Adrenal gland (tissue), 12 donors: ENCODE measurements around the gene MYADM. TPM values are rescaled to one million over a fixed set of nuclear protein-coding genes. Genes with fewer than 3 reads are reported as not detected.

Experiments
- DNase-seq, 7 donors: peaks; one replicate each; pipeline ENCODE4 v3.0.0-alpha.2; 2019 to 2020
- H3K27ac ChIP-seq, 5 donors: fragments of 200-600 bp; sonication (generic) in 4 of 5; 1 replicate in 3 of 5; 2 replicates in 2 of 5; pipeline versions ENCODE4 v1.5.1 to v1.8.0; 2016 to 2020; ENCODE audit warnings: mild to moderate bottlenecking in 1 of 5
- H3K27me3 ChIP-seq: fragments of 200-600 bp; 2 replicates; pipeline ENCODE4 v1.8.0; 2021
- H3K36me3 ChIP-seq, 2 donors: fragments of 200-600 bp; replicated peaks in 1 of 2; 1 replicate in 1 of 2; 2 replicates in 1 of 2; pipeline versions ENCODE4 v1.5.1 to v1.8.0; 2018 to 2022
- H3K4me1 ChIP-seq, 2 donors: fragments of 200-600 bp; replicated peaks in 1 of 2; 1 replicate in 1 of 2; 2 replicates in 1 of 2; pipeline versions ENCODE4 v1.5.1 to v1.8.0; 2018 to 2021
- H3K4me3 ChIP-seq, 4 donors: fragments of 200-600 bp; sonication (generic) in 3 of 4; one replicate each; pipeline ENCODE4 v1.5.1; 2016 to 2018
- H3K9me3 ChIP-seq, 3 donors: fragments of 200-600 bp; sonication (generic) in 1 of 3; replicated peaks in 1 of 3; 1 replicate in 2 of 3; 2 replicates in 1 of 3; pipeline versions ENCODE4 v1.5.1 to v1.8.0; 2016 to 2021
- POLR2A ChIP-seq, 2 donors: fragments of 450-650 bp; IDR thresholded peaks; one replicate each; pipeline ENCODE4 v1.6.1; 2017; ENCODE audit warnings: antibody characterized with exemption in 2 of 2, mild to moderate bottlenecking in 2 of 2, moderate library complexity in 1 of 2
- WGBS, 4 donors: extraction: QIAGEN DNeasy Blood & Tissue Kit in 2 of 4; methylation state at CpG; one replicate each; pipeline versions ENCODE4 v1.1.5 to v1.1.7; 2013 to 2017; 5-methylcytosine and 5-hydroxymethylcytosine counted together
- intact Hi-C, 2 donors: fragments of 100-400 bp; cut with DNase I; formaldehyde crosslinking; loops; one replicate each; pipeline versions ENCODE4 v1.14.1 to v1.15.0; 2022 to 2023
- polyA plus RNA-seq, 3 donors: library from polyadenylated mRNA; stranded (reverse); fragments of 200-250 nt in 2 of 3; fragments of 350-450 nt in 1 of 3; fragmentation: Illumina TruSeq in 1 of 3; extraction: RNeasy Lipid Tissue Mini Kit (QIAGEN cat#74804) in 1 of 3; gene quantifications; one replicate each; pipeline ENCODE4 v1.2.3, GENCODE V29; 2013 to 2014
- total RNA-seq, 9 donors: library from RNA; depleted of rRNA in 4 of 9; stranded (reverse); fragments of >200 nt in 4 of 9; fragments of 120-200 nt in 1 of 9; fragmentation: NEBNext Ultra II Directional in 1 of 9; extraction: Animal tissue kit (Norgen Biotek cat#: 25700) in 1 of 9; gene quantifications; one replicate each; pipeline versions ENCODE4 v1.1.0 to v1.2.4, GENCODE V29; 2013 to 2023
- TF ChIP-seq, protein P1 (sequence below), 6 experiments: fragments of 450-650 bp in 4 of 6; fragments of 200-600 bp in 2 of 6; sonication (generic) in 1 of 6; IDR thresholded peaks; 1 replicate in 5 of 6; 2 replicates in 1 of 6; pipeline versions ENCODE4 v1.5.1 to v1.8.0; 2016 to 2021; ENCODE audit warnings: antibody characterized with exemption in 6 of 6, mild to moderate bottlenecking in 2 of 6, moderate library complexity in 1 of 6
- donor health status: healthy with polysubstance abuse.
- donor health status: Bipolar disorder and iron deficiency.
- donor health status: DM: yes; HTN: yes; CAD: no.
- donor health status: DM: no; HTN: no; CAD: no.
- donor health status: DM: no; HTN: no; CAD: no.
- donor health status: DM: yes; HTN: yes; CAD: no.

The MYADM gene
- total and polyA plus RNA-seq, 12 donors = 6.5 to 74.0 (median 38.1) TPM

DNA sequence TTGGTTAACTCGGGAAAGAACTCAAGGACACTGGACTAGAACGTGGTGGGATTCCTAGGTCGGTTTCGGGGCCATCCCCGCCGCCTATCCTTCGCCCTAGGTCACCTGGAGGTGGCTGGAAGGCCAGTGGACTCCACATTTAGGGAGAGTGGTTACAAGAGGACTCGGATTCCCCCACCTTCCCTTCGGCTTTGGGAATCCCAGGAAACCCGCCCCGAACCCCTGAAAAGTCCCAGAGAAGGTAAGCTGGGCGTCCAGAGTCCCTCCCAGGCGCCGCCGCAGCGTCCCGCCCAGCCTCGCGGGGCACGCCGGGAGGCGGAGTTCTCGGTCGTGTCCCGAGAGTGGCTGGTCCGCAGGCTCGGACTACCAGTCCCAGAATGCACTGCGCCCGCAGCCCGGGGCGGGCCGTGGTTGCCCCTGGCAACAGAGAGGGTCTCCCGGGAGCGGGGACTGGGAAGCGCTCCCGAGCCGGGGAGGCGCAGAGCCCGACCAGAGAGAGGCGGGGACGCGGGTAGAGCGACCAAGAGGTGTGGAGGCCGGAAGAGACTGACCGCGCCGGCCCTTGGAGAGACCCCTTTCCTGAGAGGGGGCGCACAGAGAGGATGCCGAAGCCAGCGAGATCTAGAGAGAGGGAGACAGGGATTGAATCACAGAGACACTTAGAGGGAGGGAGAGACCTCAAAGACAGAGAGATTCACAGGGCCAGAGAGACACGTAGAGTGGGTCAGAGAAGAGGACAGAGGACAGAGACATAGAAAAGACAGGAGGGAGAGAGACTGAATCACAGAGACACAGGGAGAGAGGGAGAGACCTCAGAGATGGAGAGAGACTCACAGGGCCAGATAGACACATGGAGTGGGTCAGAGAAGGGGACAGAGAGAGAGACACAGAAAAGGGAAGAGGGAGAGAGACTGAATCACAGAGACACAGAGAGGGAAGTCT lies 11.7 kb downstream of the MYADM start:
- intact Hi-C loops = no loop called here
- H3K4me1 ChIP-seq = peaks cover 0 to 17% of the 10 kb centered on the region in 2 donors
- H3K36me3 ChIP-seq = peaks cover 0 to 1% of the 10 kb centered on the region in 2 donors
- no peak overlapping the region for H3K27ac ChIP-seq
- H3K9me3 ChIP-seq = no peaks in the 10 kb centered on the region
- WGBS, 4 donors = 0 to 2% (median 1%) methylated on average over 16 to 51 of the region's 51 CpGs
- DNase-seq = peak; percentile 73 to 92 (median 80)
- H3K4me3 ChIP-seq = peak overlapping the region in 2 of 4 donors; percentile 53 to 61
- TF ChIP-seq POLR2A (IDR thresholded peaks at IDR 0.05) = no peak
- TF ChIP-seq, protein P1, sequence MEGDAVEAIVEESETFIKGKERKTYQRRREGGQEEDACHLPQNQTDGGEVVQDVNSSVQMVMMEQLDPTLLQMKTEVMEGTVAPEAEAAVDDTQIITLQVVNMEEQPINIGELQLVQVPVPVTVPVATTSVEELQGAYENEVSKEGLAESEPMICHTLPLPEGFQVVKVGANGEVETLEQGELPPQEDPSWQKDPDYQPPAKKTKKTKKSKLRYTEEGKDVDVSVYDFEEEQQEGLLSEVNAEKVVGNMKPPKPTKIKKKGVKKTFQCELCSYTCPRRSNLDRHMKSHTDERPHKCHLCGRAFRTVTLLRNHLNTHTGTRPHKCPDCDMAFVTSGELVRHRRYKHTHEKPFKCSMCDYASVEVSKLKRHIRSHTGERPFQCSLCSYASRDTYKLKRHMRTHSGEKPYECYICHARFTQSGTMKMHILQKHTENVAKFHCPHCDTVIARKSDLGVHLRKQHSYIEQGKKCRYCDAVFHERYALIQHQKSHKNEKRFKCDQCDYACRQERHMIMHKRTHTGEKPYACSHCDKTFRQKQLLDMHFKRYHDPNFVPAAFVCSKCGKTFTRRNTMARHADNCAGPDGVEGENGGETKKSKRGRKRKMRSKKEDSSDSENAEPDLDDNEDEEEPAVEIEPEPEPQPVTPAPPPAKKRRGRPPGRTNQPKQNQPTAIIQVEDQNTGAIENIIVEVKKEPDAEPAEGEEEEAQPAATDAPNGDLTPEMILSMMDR (IDR thresholded peaks at IDR 0.05) = no peak
- peaks cover 22% of the 10 kb centered on the region for H3K27me3 ChIP-seq

DNA sequence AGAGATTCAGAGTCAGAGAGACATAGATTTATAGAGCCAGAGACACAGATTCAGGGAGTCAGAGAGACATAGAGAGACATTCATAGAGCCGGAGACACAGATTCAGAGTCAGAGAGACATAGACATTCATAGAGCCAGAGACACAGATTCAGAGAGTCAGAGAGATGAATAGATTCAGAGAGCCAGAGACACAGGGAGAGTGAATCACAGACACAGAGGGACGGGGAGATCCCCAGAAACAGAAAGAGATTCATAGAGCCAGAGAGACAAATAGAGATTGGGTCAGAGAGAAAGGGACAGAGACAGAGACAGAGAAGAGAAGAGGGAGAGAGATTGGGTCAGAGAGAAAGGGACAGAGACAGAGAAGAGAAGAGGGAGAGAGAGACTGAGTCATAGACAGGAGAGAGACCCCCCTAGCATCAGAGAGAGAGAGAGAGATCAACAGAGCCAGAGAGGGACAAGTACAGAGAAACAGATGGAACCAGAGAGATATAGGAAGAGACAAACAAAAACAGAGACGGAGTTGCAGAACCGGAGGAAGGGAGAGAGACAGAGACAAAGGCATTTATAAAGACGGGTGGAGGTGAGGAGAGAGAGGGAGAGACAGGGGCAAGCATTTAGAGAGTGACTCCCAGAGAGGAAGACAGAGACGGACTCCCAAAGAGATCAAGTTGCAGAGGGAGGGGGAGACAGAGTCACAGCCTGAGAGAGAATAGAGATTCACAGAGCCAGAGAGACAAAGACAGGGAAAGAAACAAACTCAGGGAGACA lies 13.2 kb downstream of the MYADM start:
- Histone ChIP-seq H3K4me3 (no peak overlapping the region), H3K27ac (no peak overlapping the region), H3K36me3 (no peaks in the 10 kb centered on the region), H3K4me1 (peaks cover 0 to 17% of the 10 kb centered on the region in 2 donors), H3K9me3 (no peaks in the 10 kb centered on the region), H3K27me3 (peaks cover 22% of the 10 kb centered on the region)
- intact Hi-C loops = no loop called here
- TF ChIP-seq, protein P1 (IDR thresholded peaks at IDR 0.05) = no peak
- no peak for TF ChIP-seq POLR2A (IDR thresholded peaks at IDR 0.05)
- DNase-seq = no peak
- WGBS, 4 donors = 18 to 27% (median 24%) methylated on average over 5 to 6 of the region's 6 CpGs

DNA sequence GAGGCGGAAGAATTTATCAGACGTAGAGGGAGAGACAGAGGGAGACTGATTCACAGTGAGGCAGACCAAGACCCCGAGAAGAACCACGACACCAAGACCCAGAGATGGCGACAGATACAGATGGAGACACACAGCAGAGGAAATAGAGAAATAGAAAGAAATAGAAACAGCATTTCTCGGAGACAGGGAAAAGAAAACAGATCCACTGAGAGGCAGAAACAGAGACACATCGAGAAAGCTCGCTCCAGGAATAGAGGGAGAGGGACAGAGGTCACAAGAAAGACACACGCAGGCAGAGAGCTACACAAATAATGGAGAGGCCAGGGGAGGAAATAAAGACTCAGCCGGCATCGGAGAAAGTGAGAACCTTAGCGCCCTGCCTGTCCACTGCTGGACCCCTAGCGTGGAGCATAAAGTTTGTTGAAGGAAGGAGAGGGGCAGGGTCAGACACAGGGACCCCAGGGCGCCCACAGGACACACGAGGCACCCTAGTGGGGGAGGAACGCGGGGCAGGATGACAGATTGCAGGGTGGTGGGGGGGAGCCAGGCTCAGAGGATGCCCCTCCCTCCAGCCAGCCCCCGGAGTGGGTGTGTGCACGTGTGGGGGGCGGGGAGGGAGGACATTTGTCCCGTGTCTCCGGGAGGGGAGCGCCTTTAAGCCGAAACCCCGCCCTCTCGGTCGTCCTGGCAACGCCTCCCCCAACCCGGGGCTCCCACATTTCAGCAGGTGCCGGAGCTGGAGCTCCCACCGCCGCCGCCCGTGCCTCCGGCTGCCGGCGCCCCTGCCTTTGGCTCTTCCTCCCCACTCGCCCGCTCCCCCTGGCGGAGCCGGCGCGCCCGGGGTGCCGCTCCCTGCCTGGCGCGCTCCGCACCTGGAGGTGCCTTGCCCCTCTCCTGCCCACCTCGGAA lies 14.1 kb downstream of the MYADM start, which contains the start of gene PRKCG:
TSS of gene PRKCG (plus strand) at position 716 of the 909 bp plus-strand sequence. CDS start 298 bp downstream, outside the sequence.
- intact Hi-C loops = no loop called here

More for the DNA sequence above, 14.1 kb downstream of the MYADM start, which contains the start of gene PRKCG:
- Histone ChIP-seq H3K36me3 (no peaks in the 10 kb centered on the region), H3K27ac (no peak within 1 kb of the TSS), H3K4me3 (peak within 1 kb of the TSS in 1 of 4 donors; percentile 26), H3K27me3 (peaks cover 26% of the 10 kb centered on the region), H3K4me1 (peaks cover 0 to 17% of the 10 kb centered on the region in 2 donors), H3K9me3 (no peaks in the 10 kb centered on the region)
- 2 to 5% (median 3%) methylated on average over 21 to 49 of the region's 49 CpGs for WGBS, 4 donors
- TF ChIP-seq, protein P1 (IDR thresholded peaks at IDR 0.05) = peak in 3 of 6 experiments; percentile 7 to 41 (median 40)
- no peak for TF ChIP-seq POLR2A (IDR thresholded peaks at IDR 0.05)
- no peak for DNase-seq
